SK-N-SH (cell line): ENCODE results near the gene NFX1. TPM values are rescaled to one million over a fixed set of nuclear protein-coding genes. Genes with fewer than 3 reads are reported as not detected.

Experiments
- CTCF ChIA-PET: fragments of 300-600, 350-600 bp; formaldehyde crosslinking; extraction: SDS; loops from one replicate; lab custom pipeline; 2021; lab: Yijun Ruan, JAX
- POLR2A ChIA-PET: fragments of 350-600 bp; sonication (Branson Sonifier 250); formaldehyde crosslinking; extraction: SDS; loops from one replicate; lab custom pipeline; 2020; ENCODE audit warnings: antibody characterized with exemption, inconsistent platforms; lab: Yijun Ruan, JAX
- DNase-seq: peaks from one replicate; pipeline ENCODE4 v3.0.0; 2012
- H2AFZ ChIP-seq: fragments of 200-600 bp; sonication (generic); 2 replicates; pipeline ENCODE4 v1.8.1; 2016; ENCODE audit warnings: antibody characterized with exemption, mild to moderate bottlenecking, low read depth
- H3F3A ChIP-seq: fragments of 200-600 bp; sonication (generic); replicated peaks from 2 replicates; pipeline ENCODE3; 2016; ENCODE audit warnings: antibody characterized with exemption, mild to moderate bottlenecking; ENCODE audit not compliant: insufficient read depth
- H3K27ac ChIP-seq, 2 experiments: fragments of 200-500 bp in 1 of 2; fragments of 200-600 bp in 1 of 2; sonication (Bioruptor generic) in 1 of 2; sonication (generic), shearing (Covaris generic) in 1 of 2; 2 replicates each; pipeline versions ENCODE4 v1.5.1 to v1.6.1; 2014 to 2016; ENCODE audit warnings: low read depth in 2 of 2, inconsistent platforms in 1 of 2, low read length in 1 of 2, mild to moderate bottlenecking in 1 of 2, mixed read lengths in 1 of 2
- H3K27me3 ChIP-seq: fragments of 200-600 bp; sonication (generic), shearing (Covaris generic); 2 replicates; pipeline ENCODE4 v1.6.1; 2016; ENCODE audit warnings: mixed run types; ENCODE audit not compliant: insufficient read depth
- H3K36me3 ChIP-seq, 2 experiments: fragments of 200-500 bp in 1 of 2; fragments of 200-600 bp in 1 of 2; sonication (Bioruptor generic) in 1 of 2; sonication (generic) in 1 of 2; replicated peaks in 1 of 2; 2 replicates each; pipeline versions ENCODE3 to v1.5.1; 2014 to 2016; ENCODE audit warnings: low read length in 1 of 2, mild to moderate bottlenecking in 1 of 2; ENCODE audit not compliant: insufficient read depth in 2 of 2, control insufficient read depth in 1 of 2
- H3K4me1 ChIP-seq, 2 experiments: fragments of 200-500 bp in 1 of 2; fragments of 200-600 bp in 1 of 2; sonication (Bioruptor generic) in 1 of 2; sonication (generic), shearing (Covaris generic) in 1 of 2; 2 replicates each; pipeline versions ENCODE4 v1.5.1 to v1.6.1; 2014 to 2016; ENCODE audit warnings: low read depth in 1 of 2, low read length in 1 of 2, mixed run types in 1 of 2; ENCODE audit not compliant: insufficient read depth in 2 of 2, control insufficient read depth in 1 of 2
- H3K4me2 ChIP-seq: fragments of 200-600 bp; sonication (generic), shearing (Covaris generic); 2 replicates; pipeline ENCODE4 v1.6.1; 2017; ENCODE audit warnings: mixed run types
- H3K4me3 ChIP-seq, 2 experiments: fragments of 200-500 bp in 1 of 2; fragments of 200-600 bp in 1 of 2; sonication (Bioruptor generic) in 1 of 2; sonication (generic), shearing (Covaris generic) in 1 of 2; 2 replicates each; pipeline versions ENCODE4 v1.5.1 to v1.8.1; 2014 to 2016; ENCODE audit warnings: low read depth in 2 of 2, inconsistent platforms in 1 of 2, low read length in 1 of 2, mild to moderate bottlenecking in 1 of 2, mixed read lengths in 1 of 2, moderate library complexity in 1 of 2
- H3K79me2 ChIP-seq: fragments of 200-600 bp; sonication (generic); 2 replicates; pipeline ENCODE4 v1.8.1; 2017; ENCODE audit warnings: mild to moderate bottlenecking; ENCODE audit not compliant: insufficient read depth
- H3K9ac ChIP-seq: fragments of 200-600 bp; sonication (generic); 2 replicates; pipeline ENCODE4 v1.6.1; 2017; ENCODE audit warnings: mixed run types
- H3K9me2 ChIP-seq: fragments of 200-600 bp; sonication (generic); 2 replicates; pipeline ENCODE4 v1.6.1; 2017; ENCODE audit warnings: mixed run types
- H3K9me3 ChIP-seq: fragments of 200-600 bp; sonication (generic); 2 replicates; pipeline ENCODE4 v1.6.1; 2017; ENCODE audit warnings: mixed run types, mild to moderate bottlenecking, moderate library complexity
- H4K20me1 ChIP-seq: fragments of 200-600 bp; sonication (generic); 2 replicates; pipeline ENCODE4 v1.6.1; 2017; ENCODE audit warnings: mild to moderate bottlenecking, mixed run types; ENCODE audit not compliant: insufficient read depth
- CHD2 ChIP-seq: fragments of 150-350 bp; IDR thresholded peaks from 2 replicates; pipeline ENCODE4 v1.6.1; 2018; ENCODE audit warnings: low read length; ENCODE audit not compliant: partially characterized antibody
- GABPA ChIP-seq: IDR thresholded peaks from 2 replicates; pipeline ENCODE4 v1.4.0; 2012; ENCODE audit warnings: low read depth, mild to moderate bottlenecking
- JUND ChIP-seq: IDR thresholded peaks from 2 replicates; pipeline ENCODE4 v1.4.0; 2012
- MEF2A ChIP-seq: IDR thresholded peaks from 2 replicates; pipeline ENCODE4 v1.4.0; 2012; ENCODE audit warnings: low read depth, borderline replicate concordance
- RCOR1 ChIP-seq: fragments of 150-350 bp; IDR thresholded peaks from 2 replicates; pipeline ENCODE4 v1.6.1; 2017; ENCODE audit warnings: antibody characterized with exemption, low read length
- RXRA ChIP-seq: IDR thresholded peaks from 2 replicates; pipeline ENCODE4 v1.4.0; 2012; ENCODE audit warnings: low read depth, mild to moderate bottlenecking, borderline replicate concordance
- SMC3 ChIP-seq: IDR thresholded peaks from 2 replicates; pipeline ENCODE4 v1.6.1; 2012; ENCODE audit warnings: low read depth, low read length, improper control_type of control experiment
- YY1 ChIP-seq: IDR thresholded peaks from 2 replicates; pipeline ENCODE4 v1.4.0; 2012; ENCODE audit warnings: low read depth, mild to moderate bottlenecking
- WGBS: methylation state at CpG from one replicate; pipeline ENCODE4 v1.1.6; 2017; ENCODE audit warnings: low lambda C conversion rate; 5-methylcytosine and 5-hydroxymethylcytosine counted together
- polyA plus RNA-seq, 3 experiments: library from polyadenylated mRNA; depleted of rRNA; stranded (reverse); fragments of >200 nt; gene quantifications; 2 replicates each; pipeline ENCODE4 v1.2.3, GENCODE V29; 2012
- small RNA-seq, 7 experiments: library from RNA; depleted of rRNA; stranded (forward); fragments of <200 nt; gene quantifications; one replicate each; pipeline ENCODE3, GENCODE V24; 2012
- TF ChIP-seq, protein P1 (sequence below): IDR thresholded peaks from 2 replicates; pipeline ENCODE4 v1.4.0; 2012; ENCODE audit warnings: low read depth, borderline replicate concordance
- TF ChIP-seq, protein P2 (sequence below): IDR thresholded peaks from 2 replicates; pipeline ENCODE4 v1.4.0; 2012; ENCODE audit warnings: low read depth
- TF ChIP-seq, protein P3 (sequence below): fragments of 150-350 bp; IDR thresholded peaks from 2 replicates; pipeline ENCODE4 v1.6.1; 2017; ENCODE audit warnings: antibody characterized with exemption, low read length, low read depth, borderline replicate concordance

NFX1 gene
- polyA plus RNA-seq, 1 of the 3 experiments (the other 2 are of a cell fraction) = 19.6 TPM

DNA sequence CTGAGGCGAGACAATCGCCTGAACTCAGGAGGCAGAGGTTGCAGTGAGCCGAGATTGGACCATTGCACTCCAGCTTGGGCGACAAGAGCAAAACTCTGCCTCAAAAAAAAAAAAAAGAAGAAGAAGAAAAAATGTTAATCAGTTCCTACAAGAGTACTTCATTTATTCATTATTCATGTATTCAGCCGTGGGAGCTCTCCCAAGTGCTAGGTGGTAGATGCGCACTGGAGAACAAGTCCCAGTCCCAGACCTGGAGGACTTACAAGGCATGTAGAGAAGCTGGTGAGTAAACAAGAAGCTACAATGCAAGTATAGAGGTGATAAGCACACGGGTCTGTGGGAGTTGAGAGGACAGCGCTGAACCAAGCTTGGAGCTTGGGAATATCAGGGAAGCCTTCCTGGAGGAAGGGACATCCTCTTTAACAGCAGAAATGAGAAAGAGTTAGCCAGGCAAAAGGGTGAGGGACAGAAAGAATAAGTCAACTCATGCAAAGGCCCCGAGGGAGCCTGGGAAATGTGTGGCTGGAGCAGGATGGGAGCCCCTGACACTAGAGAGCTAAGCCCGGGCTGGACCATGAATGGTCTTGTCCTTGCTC lies 129.5 kb downstream of the NFX1 start:
- 60% methylated on average over 10 of the region's 10 CpGs for WGBS
- CTCF ChIA-PET = interaction anchor here (0.6 to 1.4 kb wide), 2 partner anchors 16 to 45 kb away, joined by 3 to 6 read pairs; no protein-coding TSS in a partner anchor
- POLR2A ChIA-PET = interaction anchor here (0.7 kb wide), 1 partner anchor 19 kb away, joined by 3 read pairs; no protein-coding TSS in a partner anchor

More for the DNA sequence above, 129.5 kb downstream of the NFX1 start:
- H3K9ac ChIP-seq = no peak overlapping the region
- H3K4me3 ChIP-seq = no peak overlapping the region
- no peaks in the 10 kb centered on the region for H3K9me2 ChIP-seq
- DNase-seq = no peak
- no peaks in the 10 kb centered on the region for H3F3A ChIP-seq
- H3K36me3 ChIP-seq = no peaks in the 10 kb centered on the region
- H3K9me3 ChIP-seq = no peaks in the 10 kb centered on the region
- H3K27ac ChIP-seq = no peak overlapping the region
- no peaks in the 10 kb centered on the region for H3K27me3 ChIP-seq
- no peaks in the 10 kb centered on the region for H3K4me1 ChIP-seq
- no peaks in the 10 kb centered on the region for H4K20me1 ChIP-seq
- H3K79me2 ChIP-seq = no peaks in the 10 kb centered on the region
- TF ChIP-seq MEF2A = no peak
- TF ChIP-seq CHD2 = no peak
- no peak for TF ChIP-seq JUND
- no peak for TF ChIP-seq SMC3
- no peak for TF ChIP-seq RXRA
- TF ChIP-seq, protein P1, sequence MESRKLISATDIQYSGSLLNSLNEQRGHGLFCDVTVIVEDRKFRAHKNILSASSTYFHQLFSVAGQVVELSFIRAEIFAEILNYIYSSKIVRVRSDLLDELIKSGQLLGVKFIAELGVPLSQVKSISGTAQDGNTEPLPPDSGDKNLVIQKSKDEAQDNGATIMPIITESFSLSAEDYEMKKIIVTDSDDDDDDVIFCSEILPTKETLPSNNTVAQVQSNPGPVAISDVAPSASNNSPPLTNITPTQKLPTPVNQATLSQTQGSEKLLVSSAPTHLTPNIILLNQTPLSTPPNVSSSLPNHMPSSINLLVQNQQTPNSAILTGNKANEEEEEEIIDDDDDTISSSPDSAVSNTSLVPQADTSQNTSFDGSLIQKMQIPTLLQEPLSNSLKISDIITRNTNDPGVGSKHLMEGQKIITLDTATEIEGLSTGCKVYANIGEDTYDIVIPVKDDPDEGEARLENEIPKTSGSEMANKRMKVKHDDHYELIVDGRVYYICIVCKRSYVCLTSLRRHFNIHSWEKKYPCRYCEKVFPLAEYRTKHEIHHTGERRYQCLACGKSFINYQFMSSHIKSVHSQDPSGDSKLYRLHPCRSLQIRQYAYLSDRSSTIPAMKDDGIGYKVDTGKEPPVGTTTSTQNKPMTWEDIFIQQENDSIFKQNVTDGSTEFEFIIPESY = no peak
- no peak for TF ChIP-seq GABPA
- TF ChIP-seq, protein P2, sequence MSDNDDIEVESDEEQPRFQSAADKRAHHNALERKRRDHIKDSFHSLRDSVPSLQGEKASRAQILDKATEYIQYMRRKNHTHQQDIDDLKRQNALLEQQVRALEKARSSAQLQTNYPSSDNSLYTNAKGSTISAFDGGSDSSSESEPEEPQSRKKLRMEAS = no peak
- TF ChIP-seq, protein P3, sequence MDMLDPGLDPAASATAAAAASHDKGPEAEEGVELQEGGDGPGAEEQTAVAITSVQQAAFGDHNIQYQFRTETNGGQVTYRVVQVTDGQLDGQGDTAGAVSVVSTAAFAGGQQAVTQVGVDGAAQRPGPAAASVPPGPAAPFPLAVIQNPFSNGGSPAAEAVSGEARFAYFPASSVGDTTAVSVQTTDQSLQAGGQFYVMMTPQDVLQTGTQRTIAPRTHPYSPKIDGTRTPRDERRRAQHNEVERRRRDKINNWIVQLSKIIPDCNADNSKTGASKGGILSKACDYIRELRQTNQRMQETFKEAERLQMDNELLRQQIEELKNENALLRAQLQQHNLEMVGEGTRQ = no peak
- TF ChIP-seq YY1 = no peak
- TF ChIP-seq RCOR1 = no peak
- no peak overlapping the region for H3K4me2 ChIP-seq
- H2AFZ ChIP-seq = no peak overlapping the region

Small RNAs within 50 kb of the gene (small RNA-seq; reads per million reads assigned to genes)
- gene RF00019 = 0 reads per million in 7 experiments

Other genes with a start within 250 kb of the NFX1 start
- 9.8 and 12.4 TPM in 2 replicates for gene SMU1, start 213.8 kb upstream of the NFX1 start, polyA plus RNA-seq (2012; rRNA removed)
- gene B4GALT1, start 123.2 kb upstream of the NFX1 start, polyA plus RNA-seq (2012; rRNA removed) = 36.2 and 36.3 TPM in 2 replicates
- gene SPINK4, start 50.3 kb upstream of the NFX1 start, polyA plus RNA-seq (2012; rRNA removed) = not detected in 2 replicates
- gene BAG1, start 25.8 kb upstream of the NFX1 start, polyA plus RNA-seq (2012; rRNA removed) = 40.0 and 49.9 TPM in 2 replicates
- gene CHMP5, start 25.5 kb upstream of the NFX1 start, polyA plus RNA-seq (2012; rRNA removed) = 88.3 and 112 TPM in 2 replicates
- gene AQP7, start 112.1 kb downstream of the NFX1 start, polyA plus RNA-seq (2012; rRNA removed) = 0.05 TPM in 1 of 2 replicates, not detected in the other
- gene AQP3, start 157.1 kb downstream of the NFX1 start, polyA plus RNA-seq (2012; rRNA removed) = 0.52 and 0.64 TPM in 2 replicates
- gene NOL6, start 183.4 kb downstream of the NFX1 start, polyA plus RNA-seq (2012; rRNA removed) = 52.2 and 61.3 TPM in 2 replicates
- gene ANKRD18B, start 233.7 kb downstream of the NFX1 start, polyA plus RNA-seq (2012; rRNA removed) = 2.3 and 2.7 TPM in 2 replicates